Gastroesophageal sphincter (tissue), 3 donors: Measurements from ENCODE around the gene SESTD1.

ENCODE experiments used
- EP300 ChIP-seq: sonication (generic); formaldehyde crosslinking; IDR thresholded peaks from one replicate; pipeline ENCODE4 v1.6.1; 2017; ENCODE audit warnings: antibody characterized with exemption, mild to moderate bottlenecking
- POLR2A ChIP-seq, 2 donors: fragments of 450-650 bp; IDR thresholded peaks; one replicate each; pipeline ENCODE4 v1.6.1; 2017; ENCODE audit warnings: antibody characterized with exemption in 2 of 2, mild to moderate bottlenecking in 2 of 2, moderate library complexity in 1 of 2
- POLR2AphosphoS5 ChIP-seq: sonication (generic); formaldehyde crosslinking; IDR thresholded peaks from one replicate; pipeline ENCODE4 v1.6.1; 2017; ENCODE audit warnings: antibody characterized with exemption
- TF ChIP-seq, protein P1 (sequence below), 4 experiments: fragments of 200-600 bp in 2 of 4; fragments of 450-650 bp in 2 of 4; sonication (generic) in 1 of 4; IDR thresholded peaks; one replicate each; pipeline ENCODE4 v1.5.1; 2017 to 2019; ENCODE audit warnings: antibody characterized with exemption in 4 of 4, mild to moderate bottlenecking in 2 of 4, moderate library complexity in 2 of 4

DNA sequence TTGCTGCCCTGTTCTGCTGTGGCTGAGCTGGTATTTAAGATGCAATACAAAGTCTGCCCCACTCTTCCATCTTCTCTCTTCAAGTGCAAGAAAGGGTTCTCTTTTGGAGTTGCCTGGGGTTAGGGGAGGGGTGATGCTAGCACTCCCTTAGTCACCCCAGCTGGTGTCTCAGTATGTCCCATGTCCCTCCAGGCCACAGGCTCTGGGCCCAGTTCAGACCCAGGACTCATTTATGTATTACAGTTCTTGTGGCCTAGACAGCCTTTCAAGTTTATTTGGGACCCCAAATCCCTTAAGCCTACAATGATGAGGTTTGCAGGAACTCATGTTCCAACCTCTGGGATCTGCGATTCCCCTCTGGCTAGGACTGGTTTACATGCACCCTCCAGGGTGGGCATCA, 167.5 kb downstream of the SESTD1 start:
- TF ChIP-seq, protein P1, sequence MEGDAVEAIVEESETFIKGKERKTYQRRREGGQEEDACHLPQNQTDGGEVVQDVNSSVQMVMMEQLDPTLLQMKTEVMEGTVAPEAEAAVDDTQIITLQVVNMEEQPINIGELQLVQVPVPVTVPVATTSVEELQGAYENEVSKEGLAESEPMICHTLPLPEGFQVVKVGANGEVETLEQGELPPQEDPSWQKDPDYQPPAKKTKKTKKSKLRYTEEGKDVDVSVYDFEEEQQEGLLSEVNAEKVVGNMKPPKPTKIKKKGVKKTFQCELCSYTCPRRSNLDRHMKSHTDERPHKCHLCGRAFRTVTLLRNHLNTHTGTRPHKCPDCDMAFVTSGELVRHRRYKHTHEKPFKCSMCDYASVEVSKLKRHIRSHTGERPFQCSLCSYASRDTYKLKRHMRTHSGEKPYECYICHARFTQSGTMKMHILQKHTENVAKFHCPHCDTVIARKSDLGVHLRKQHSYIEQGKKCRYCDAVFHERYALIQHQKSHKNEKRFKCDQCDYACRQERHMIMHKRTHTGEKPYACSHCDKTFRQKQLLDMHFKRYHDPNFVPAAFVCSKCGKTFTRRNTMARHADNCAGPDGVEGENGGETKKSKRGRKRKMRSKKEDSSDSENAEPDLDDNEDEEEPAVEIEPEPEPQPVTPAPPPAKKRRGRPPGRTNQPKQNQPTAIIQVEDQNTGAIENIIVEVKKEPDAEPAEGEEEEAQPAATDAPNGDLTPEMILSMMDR (IDR thresholded peaks at IDR 0.05), result no peak
- TF ChIP-seq POLR2A (IDR thresholded peaks at IDR 0.05) (no peak), POLR2AphosphoS5 (no peak), EP300 (no peak)
